BJ (cell line): ENCODE results near the gene PARD3. TPM values are rescaled to one million over a fixed set of nuclear protein-coding genes. Genes with fewer than 3 reads are reported as not detected.

Source experiments
- CTCF ChIA-PET: fragments of 350-600 bp; formaldehyde crosslinking; extraction: SDS; loops from one replicate; lab custom pipeline; 2021; ENCODE audit warnings: antibody characterized with exemption, inconsistent platforms; lab: Yijun Ruan, JAX
- POLR2A ChIA-PET: fragments of 300-600 bp; sonication (Branson Sonifier 250); formaldehyde crosslinking; extraction: SDS; loops from one replicate; lab custom pipeline; 2021; ENCODE audit warnings: antibody characterized with exemption; lab: Charles Lee
- DNase-seq: peaks from one replicate; pipeline ENCODE4 v3.0.0-alpha.2; 2011; ENCODE audit warnings: low read depth
- H3K27me3 ChIP-seq: 2 replicates; pipeline ENCODE4 v1.6.0; 2011; ENCODE audit warnings: low read length; ENCODE audit not compliant: control insufficient read depth, insufficient read depth
- H3K36me3 ChIP-seq: 2 replicates; pipeline ENCODE4 v1.5.1; 2011; ENCODE audit warnings: low read length; ENCODE audit not compliant: control insufficient read depth, insufficient read depth
- H3K4me3 ChIP-seq: 2 replicates; pipeline ENCODE4 v1.5.1; 2011; ENCODE audit warnings: low read depth, mild to moderate bottlenecking, control low read depth, low read length
- polyA plus RNA-seq: library from polyadenylated mRNA; depleted of rRNA; stranded (reverse); fragments of >200 nt; gene quantifications from 2 replicates; pipeline ENCODE4 v1.2.3, GENCODE V29; 2011
- TF ChIP-seq, protein P1 (sequence below): IDR thresholded peaks from 2 replicates; pipeline ENCODE4 v1.5.1; 2011; ENCODE audit warnings: low read depth, mild to moderate bottlenecking, control low read depth, inconsistent platforms, low read length, moderate library complexity; ENCODE audit not compliant: insufficient read depth

PARD3 gene
- polyA plus RNA-seq, 1 experiment: 17.7 TPM

DNA sequence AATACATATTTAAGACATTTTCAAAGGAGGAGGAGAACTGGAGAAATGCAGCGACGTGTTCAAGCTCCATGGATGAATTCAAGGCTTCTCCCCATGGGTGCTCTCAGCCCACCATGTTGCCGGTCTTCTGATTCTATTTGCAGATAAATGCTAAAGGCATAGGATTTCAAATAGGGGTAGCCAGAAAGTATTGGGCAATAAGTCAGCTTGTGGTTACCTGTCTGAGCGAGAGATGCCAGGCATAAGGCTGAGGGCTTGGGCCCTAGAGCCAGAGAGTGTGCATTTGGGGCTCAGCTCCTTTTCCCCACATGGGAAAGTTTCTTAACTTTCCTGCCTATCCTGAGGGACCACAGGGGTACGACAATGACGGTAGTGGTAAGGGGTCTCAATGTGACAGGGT is 180.0 kb downstream of the PARD3 start:
- POLR2A ChIA-PET: no interaction called here
- TF ChIP-seq, protein P1, sequence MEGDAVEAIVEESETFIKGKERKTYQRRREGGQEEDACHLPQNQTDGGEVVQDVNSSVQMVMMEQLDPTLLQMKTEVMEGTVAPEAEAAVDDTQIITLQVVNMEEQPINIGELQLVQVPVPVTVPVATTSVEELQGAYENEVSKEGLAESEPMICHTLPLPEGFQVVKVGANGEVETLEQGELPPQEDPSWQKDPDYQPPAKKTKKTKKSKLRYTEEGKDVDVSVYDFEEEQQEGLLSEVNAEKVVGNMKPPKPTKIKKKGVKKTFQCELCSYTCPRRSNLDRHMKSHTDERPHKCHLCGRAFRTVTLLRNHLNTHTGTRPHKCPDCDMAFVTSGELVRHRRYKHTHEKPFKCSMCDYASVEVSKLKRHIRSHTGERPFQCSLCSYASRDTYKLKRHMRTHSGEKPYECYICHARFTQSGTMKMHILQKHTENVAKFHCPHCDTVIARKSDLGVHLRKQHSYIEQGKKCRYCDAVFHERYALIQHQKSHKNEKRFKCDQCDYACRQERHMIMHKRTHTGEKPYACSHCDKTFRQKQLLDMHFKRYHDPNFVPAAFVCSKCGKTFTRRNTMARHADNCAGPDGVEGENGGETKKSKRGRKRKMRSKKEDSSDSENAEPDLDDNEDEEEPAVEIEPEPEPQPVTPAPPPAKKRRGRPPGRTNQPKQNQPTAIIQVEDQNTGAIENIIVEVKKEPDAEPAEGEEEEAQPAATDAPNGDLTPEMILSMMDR: no peak
- no peaks in the 10 kb centered on the region for H3K27me3 ChIP-seq

DNA sequence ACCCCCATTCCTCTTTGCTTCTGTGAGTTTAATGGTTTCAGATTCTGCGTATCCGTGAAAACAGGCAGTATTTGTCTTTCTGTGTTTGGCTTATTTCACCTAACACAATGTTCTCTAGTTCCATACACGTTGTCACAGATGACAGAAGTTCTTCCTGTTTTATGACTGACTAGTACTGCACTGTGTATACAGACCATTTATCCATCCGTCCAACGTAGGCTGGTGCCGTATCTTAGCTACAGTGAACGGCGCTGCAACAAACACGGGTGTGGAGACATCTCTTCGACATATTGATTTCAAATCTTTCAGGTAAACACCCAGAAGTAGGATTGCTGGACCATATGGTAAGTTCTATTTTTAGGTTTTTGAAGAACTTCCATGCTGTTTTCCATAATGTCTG is 181.7 kb downstream of the PARD3 start:
- ChIA-PET CTCF (interaction anchor here (1.2 kb wide), 1 partner anchor 1299 kb away, joined by 3 read pairs; the partner anchor contains the start of gene NRP1), POLR2A (no interaction called here)
- no peaks in the 10 kb centered on the region for H3K36me3 ChIP-seq
- H3K4me3 ChIP-seq: no peak overlapping the region
- no peak for DNase-seq
- no peaks in the 10 kb centered on the region for H3K27me3 ChIP-seq
- TF ChIP-seq, protein P1: no peak

More for the DNA sequence above, 180.0 kb downstream of the PARD3 start:
- H3K36me3 ChIP-seq: no peaks in the 10 kb centered on the region
- DNase-seq: no peak
- CTCF ChIA-PET: interaction anchor here (0.9 to 1.3 kb wide), 4 partner anchors 10 to 1357 kb away, joined by 3 to 5 read pairs (median 3); no protein-coding TSS in a partner anchor
- H3K4me3 ChIP-seq: no peak overlapping the region

DNA sequence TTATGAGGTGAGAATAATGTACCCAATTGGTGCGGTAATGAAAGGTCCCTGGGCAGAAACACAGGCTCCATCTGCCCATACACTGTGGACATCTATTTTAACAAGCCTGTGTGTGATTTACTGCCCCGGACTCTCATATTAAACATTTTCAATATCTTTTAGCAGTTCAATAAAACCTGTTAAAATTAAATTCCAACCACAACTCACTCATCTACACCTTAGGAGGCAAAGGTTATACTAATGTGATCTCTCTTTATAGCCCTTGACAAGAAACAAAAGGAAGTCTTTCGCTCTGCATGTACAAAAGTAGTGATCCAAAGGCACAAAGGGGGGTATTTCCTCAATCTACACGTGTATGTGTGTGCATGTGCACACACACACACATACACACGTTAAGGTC is 186.0 kb downstream of the PARD3 start:
- Histone ChIP-seq H3K27me3 (no peaks in the 10 kb centered on the region), H3K36me3 (no peaks in the 10 kb centered on the region), H3K4me3 (no peak overlapping the region)
- ChIA-PET POLR2A (no interaction called here), CTCF (interaction anchor here (1.4 to 1.5 kb wide), 2 partner anchors 9 kb away, joined by 6 read pairs; no protein-coding TSS in a partner anchor)
- no peak for DNase-seq
- TF ChIP-seq, protein P1: no peak

DNA sequence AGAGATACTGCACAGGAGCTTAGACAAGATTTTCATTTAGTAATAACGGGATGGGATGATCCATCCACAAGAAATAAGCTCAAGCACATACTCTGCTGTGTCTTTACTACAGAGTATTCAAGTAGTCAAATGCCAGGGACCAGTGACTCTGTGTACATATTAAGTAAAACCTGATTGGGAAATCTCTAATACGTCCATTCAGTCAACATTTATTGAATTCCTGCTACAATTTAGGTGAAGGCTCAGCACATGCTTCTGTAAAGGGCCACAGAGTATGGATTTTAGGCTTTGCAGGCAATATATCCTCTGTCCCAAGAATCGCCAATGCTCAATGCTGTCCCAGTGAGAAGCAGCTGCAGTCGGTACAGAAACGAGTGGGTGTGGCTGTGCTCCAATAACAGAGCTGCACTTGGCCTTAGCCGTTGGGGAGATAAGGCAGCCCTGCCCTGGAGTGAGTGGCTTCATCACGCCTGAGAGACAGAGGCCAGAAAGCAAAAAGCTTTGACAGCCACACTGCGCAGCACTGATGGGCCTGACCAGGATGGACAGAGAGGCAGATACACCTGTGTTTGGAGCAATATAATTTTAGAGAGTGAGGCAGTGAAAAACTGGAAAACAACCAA is 186.8 kb downstream of the PARD3 start:
- Histone ChIP-seq H3K4me3 (no peak overlapping the region), H3K27me3 (no peaks in the 10 kb centered on the region), H3K36me3 (no peaks in the 10 kb centered on the region)
- CTCF ChIA-PET: interaction anchor here (0.6 to 1.5 kb wide), 2 partner anchors 10 to 1293 kb away, joined by 3 to 6 read pairs; no protein-coding TSS in a partner anchor
- TF ChIP-seq, protein P1: no peak
- no peak for DNase-seq
- POLR2A ChIA-PET: no interaction called here

- no peak for DNase-seq
- Histone ChIP-seq H3K27me3 (no peaks in the 10 kb centered on the region), H3K36me3 (no peaks in the 10 kb centered on the region), H3K4me3 (no peak overlapping the region)
- ChIA-PET POLR2A (no interaction called here), CTCF (interaction anchor here (0.6 to 1.7 kb wide), 3 partner anchors 9 to 1293 kb away, joined by 3 to 6 read pairs (median 5); no protein-coding TSS in a partner anchor)
- TF ChIP-seq, protein P1: no peak
These were observed 187.4 kb downstream of the PARD3 start for GRCh38 chr10:34627741-34628140.
